NT2/D1 (cell line): ENCODE results near the gene SPAG17.

Source experiments
- DNase-seq: peaks from one replicate; pipeline ENCODE4 v3.0.0-alpha.2; 2011; ENCODE audit warnings: low read depth, low spot score
- H3K27me3 ChIP-seq: 2 replicates; pipeline ENCODE4 v1.6.0; 2011; ENCODE audit warnings: mild to moderate bottlenecking; ENCODE audit not compliant: insufficient read length, insufficient read depth
- H3K36me3 ChIP-seq: 2 replicates; pipeline ENCODE4 v1.6.1; 2011; ENCODE audit warnings: mild to moderate bottlenecking, low read length, mixed read lengths; ENCODE audit not compliant: insufficient read depth, insufficient read length
- H3K4me1 ChIP-seq: 2 replicates; pipeline ENCODE4 v1.5.1; 2011; ENCODE audit not compliant: insufficient read depth, insufficient read length
- H3K4me3 ChIP-seq: 2 replicates; pipeline ENCODE4 v1.5.1; 2011; ENCODE audit warnings: low read depth; ENCODE audit not compliant: insufficient read length
- H3K9ac ChIP-seq: 2 replicates; pipeline ENCODE4 v1.6.0; 2011; ENCODE audit warnings: low read depth; ENCODE audit not compliant: insufficient read length
- H3K9me3 ChIP-seq: 2 replicates; pipeline ENCODE4 v1.5.1; 2011; ENCODE audit warnings: mild to moderate bottlenecking, low read length; ENCODE audit not compliant: insufficient read depth
- SUZ12 ChIP-seq: IDR thresholded peaks from 2 replicates; pipeline ENCODE4 v1.6.1; 2011; ENCODE audit not compliant: insufficient read length, insufficient read depth; ENCODE audit errors: extremely low read depth
- YY1 ChIP-seq: IDR thresholded peaks from 2 replicates; pipeline ENCODE4 v1.6.1; 2011; ENCODE audit not compliant: insufficient read length, insufficient read depth
- ZNF274 ChIP-seq: IDR thresholded peaks from 2 replicates; pipeline ENCODE4 v1.6.1; 2011; ENCODE audit warnings: mild to moderate bottlenecking, low read depth, low read length

Gene SPAG17

GRCh38 chr1:118151312-118151937, 33.6 kb downstream of the SPAG17 start:
- peak; percentile 76 for DNase-seq
- Histone ChIP-seq H3K27me3 (no peaks in the 10 kb centered on the region), H3K9ac (no peak overlapping the region), H3K36me3 (peaks cover 3% of the 10 kb centered on the region), H3K4me1 (no peaks in the 10 kb centered on the region), H3K4me3 (no peak overlapping the region), H3K9me3 (peaks cover 10% of the 10 kb centered on the region; the same call in 1 of the 2 replicates)
- TF ChIP-seq ZNF274 (no peak), SUZ12 (no peak), YY1 (no peak)

- TF ChIP-seq YY1 (no peak), ZNF274 (no peak), SUZ12 (no peak)
- Histone ChIP-seq H3K36me3 (peaks cover 3% of the 10 kb centered on the region), H3K4me1 (no peaks in the 10 kb centered on the region), H3K9me3 (peaks cover 10% of the 10 kb centered on the region; the same call in 1 of the 2 replicates), H3K9ac (no peak overlapping the region), H3K27me3 (no peaks in the 10 kb centered on the region), H3K4me3 (no peak overlapping the region)
- no peak for DNase-seq
Measured at GRCh38 chr1:118149799-118150198, 35.2 kb downstream of the SPAG17 start.

GRCh38 chr1:118148034-118148433, 37.0 kb downstream of the SPAG17 start:
- H3K9ac ChIP-seq: no peak overlapping the region
- H3K4me1 ChIP-seq: peaks cover 3% of the 10 kb centered on the region
- H3K27me3 ChIP-seq: no peaks in the 10 kb centered on the region
- H3K36me3 ChIP-seq: peaks cover 3% of the 10 kb centered on the region
- DNase-seq: no peak
- H3K9me3 ChIP-seq: peaks cover 10% of the 10 kb centered on the region; the same call in 1 of the 2 replicates
- no peak overlapping the region for H3K4me3 ChIP-seq
- TF ChIP-seq SUZ12 (no peak), ZNF274 (no peak), YY1 (no peak)

GRCh38 chr1:118147522-118147921, 37.5 kb downstream of the SPAG17 start:
- Histone ChIP-seq H3K9me3 (peaks cover 10% of the 10 kb centered on the region; the same call in 1 of the 2 replicates), H3K4me3 (no peak overlapping the region), H3K9ac (no peak overlapping the region), H3K27me3 (no peaks in the 10 kb centered on the region), H3K36me3 (peaks cover 3% of the 10 kb centered on the region), H3K4me1 (peaks cover 3% of the 10 kb centered on the region)
- no peak for DNase-seq
- TF ChIP-seq SUZ12: no peak
- TF ChIP-seq ZNF274: no peak
- no peak for TF ChIP-seq YY1

GRCh38 chr1:118145721-118146120, 39.3 kb downstream of the SPAG17 start:
- Histone ChIP-seq H3K4me3 (no peak overlapping the region), H3K9ac (no peak overlapping the region), H3K27me3 (no peaks in the 10 kb centered on the region), H3K9me3 (peaks cover 10% of the 10 kb centered on the region; the same call in 1 of the 2 replicates), H3K36me3 (peaks cover 3% of the 10 kb centered on the region), H3K4me1 (peaks cover 3% of the 10 kb centered on the region)
- TF ChIP-seq YY1 (no peak), ZNF274 (no peak)
- no peak for DNase-seq

DNA sequence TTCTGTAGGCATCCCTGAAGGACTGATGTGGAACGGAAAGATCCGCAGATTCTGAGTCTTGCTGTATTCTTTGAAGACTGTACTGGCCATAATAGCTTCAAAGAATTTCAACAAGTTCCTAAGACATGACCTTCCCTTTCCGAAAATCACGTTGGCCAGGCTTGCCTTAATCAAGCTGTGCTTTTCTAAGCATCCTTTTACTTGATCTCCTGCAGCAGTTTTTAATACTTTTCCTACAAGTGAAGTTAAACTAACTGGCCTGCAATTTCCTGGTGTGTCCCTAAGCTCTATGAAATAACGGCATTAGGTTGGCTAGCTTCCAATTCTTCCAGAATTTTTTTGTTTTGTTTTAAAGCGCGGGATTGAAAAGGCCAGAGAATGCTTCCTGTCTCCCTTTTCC, 40.3 kb downstream of the SPAG17 start:
- Histone ChIP-seq H3K4me3 (no peak overlapping the region), H3K9ac (no peak overlapping the region), H3K36me3 (peaks cover 3% of the 10 kb centered on the region), H3K4me1 (peaks cover 3% of the 10 kb centered on the region), H3K9me3 (peaks cover 12% of the 10 kb centered on the region), H3K27me3 (no peaks in the 10 kb centered on the region)
- DNase-seq: no peak
- TF ChIP-seq SUZ12 (no peak), ZNF274 (no peak), YY1 (no peak)

- Histone ChIP-seq H3K4me1 (peaks cover 3% of the 10 kb centered on the region), H3K36me3 (peaks cover under 1% of the 10 kb centered on the region), H3K27me3 (no peaks in the 10 kb centered on the region), H3K9me3 (peaks cover 16% of the 10 kb centered on the region), H3K4me3 (no peak overlapping the region), H3K9ac (no peak overlapping the region)
- no peak for TF ChIP-seq ZNF274
- TF ChIP-seq YY1: no peak
- TF ChIP-seq SUZ12: no peak
- DNase-seq: no peak
Measured at GRCh38 chr1:118143831-118144230, 41.2 kb downstream of the SPAG17 start.
